ENCODE data around the gene RELL1.

RELL1 gene

DNA sequence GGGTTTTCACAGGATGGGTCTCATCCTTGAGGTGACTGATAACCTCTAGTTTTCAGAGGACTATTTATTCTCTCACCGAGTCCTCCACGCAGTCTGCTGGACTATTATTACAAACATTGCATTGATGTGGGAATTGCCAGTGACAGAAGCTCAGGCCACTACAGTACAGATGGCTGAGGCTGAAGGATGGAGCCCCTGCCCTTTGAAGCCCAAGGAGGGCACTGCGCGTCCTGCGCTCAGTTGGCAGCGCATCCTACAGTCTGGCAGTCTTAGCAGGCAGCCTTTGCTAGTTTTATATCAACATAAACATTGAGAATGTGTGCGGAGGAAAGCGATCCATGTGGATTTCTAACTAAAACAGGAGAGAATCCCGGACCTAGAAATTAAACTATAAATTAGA, 1.5 kb upstream of the RELL1 start:
- Histone ChIP-seq H2BK120ac (ENCODE audit: low read depth, low read length) (no peak overlapping the region), H3K14ac (ENCODE audit: low read length in 2 of 2) (no peak overlapping the region), H3K4me1 (ENCODE audit: control insufficient read depth, insufficient read depth, low read depth, low read length) (peaks cover 1% of the 10 kb centered on the region), H3K9ac (ENCODE audit: low read length) (peak overlapping the region; percentile 82), H3K27me3 (ENCODE audit: control insufficient read depth in 1 of 2, insufficient read depth in 1 of 2, low read length in 2 of 2) (no peaks in the 10 kb centered on the region), H2BK15ac (ENCODE audit: low read depth, poor library complexity, severe bottlenecking) (no peak overlapping the region), H2AK5ac (ENCODE audit: low read length, severe bottlenecking) (no peak overlapping the region), H3K9me3 (ENCODE audit: control insufficient read depth, low read length) (no peaks in the 10 kb centered on the region), H2AFZ (ENCODE audit: low read depth, low read length) (no peak overlapping the region), H3K4me3 (ENCODE audit: insufficient read depth in 1 of 2, low read depth in 1 of 2, low read length in 2 of 2) (no peak overlapping the region), H3K4me2 (ENCODE audit: low read length, poor library complexity, severe bottlenecking) (no peak overlapping the region), H4K8ac (ENCODE audit: low read length) (no peak overlapping the region), H3K18ac (ENCODE audit: low read depth in 1 of 2, low read length in 2 of 2) (no peak overlapping the region), H2BK12ac (ENCODE audit: low read length in 2 of 2) (no peak overlapping the region), H4K91ac (ENCODE audit: low read length) (no peak overlapping the region), H3K4ac (ENCODE audit: low read depth in 1 of 2, low read length in 2 of 2) (no peak overlapping the region), H3K36me3 (ENCODE audit: control insufficient read depth in 1 of 2, insufficient read depth in 2 of 2, low read depth in 1 of 2, low read length in 2 of 2) (no peaks in the 10 kb centered on the region), H3K23ac (ENCODE audit: low read length in 2 of 2) (no peak overlapping the region), H3K79me1 (replicated peaks; ENCODE audit: low read length, poor library complexity, severe bottlenecking) (peaks cover 14% of the 10 kb centered on the region), H3K27ac (ENCODE audit: low read length, poor library complexity, severe bottlenecking) (no peak overlapping the region), H2BK5ac (ENCODE audit: low read depth, low read length, poor library complexity, severe bottlenecking) (no peak overlapping the region)
- DNase-seq, result no peak
- 99% methylated on average over 9 of the region's 9 CpGs for WGBS

DNA sequence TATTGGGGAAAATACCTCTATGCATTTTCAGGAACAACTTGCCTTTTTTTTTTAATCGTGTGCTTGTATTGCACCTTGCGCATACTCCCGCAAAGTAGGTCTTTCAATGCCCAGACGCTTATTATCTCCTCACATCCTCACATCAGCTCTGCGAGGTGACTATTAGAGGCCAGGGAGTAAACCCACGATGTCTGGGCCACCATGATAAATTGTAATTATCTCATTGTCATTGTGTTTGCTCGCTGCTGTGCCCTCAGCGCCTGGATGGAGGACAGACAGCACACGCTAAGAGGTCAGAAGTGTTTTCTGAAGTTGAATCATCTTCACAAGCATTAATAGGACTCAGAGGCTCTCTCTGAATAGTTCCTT, 1.0 kb upstream of the RELL1 start:
- H4K8ac ChIP-seq (ENCODE audit: low read length), result no peak overlapping the region
- no peak overlapping the region for H3K27ac ChIP-seq (ENCODE audit: low read length, poor library complexity, severe bottlenecking)
- H2AFZ ChIP-seq (ENCODE audit: low read depth, low read length), result no peak overlapping the region
- H2BK15ac ChIP-seq (ENCODE audit: low read depth, poor library complexity, severe bottlenecking), result no peak overlapping the region
- no peak overlapping the region for H3K23ac ChIP-seq (ENCODE audit: low read length in 2 of 2)
- no peak overlapping the region for H2AK5ac ChIP-seq (ENCODE audit: low read length, severe bottlenecking)
- no peak overlapping the region for H3K14ac ChIP-seq (ENCODE audit: low read length in 2 of 2)
- no peak overlapping the region for H2BK120ac ChIP-seq (ENCODE audit: low read depth, low read length)
- no peak overlapping the region for H2BK5ac ChIP-seq (ENCODE audit: low read depth, low read length, poor library complexity, severe bottlenecking)
- WGBS, result 68% methylated on average over 9 of the region's 9 CpGs
- H4K91ac ChIP-seq (ENCODE audit: low read length), result no peak overlapping the region
- no peak overlapping the region for H2BK12ac ChIP-seq (ENCODE audit: low read length in 2 of 2)
- H3K9me3 ChIP-seq (ENCODE audit: control insufficient read depth, low read length), result no peaks in the 10 kb centered on the region
- no peaks in the 10 kb centered on the region for H3K27me3 ChIP-seq (ENCODE audit: control insufficient read depth in 1 of 2, insufficient read depth in 1 of 2, low read length in 2 of 2)
- H3K9ac ChIP-seq (ENCODE audit: low read length), result peak overlapping the region; percentile 82
- peaks cover 1% of the 10 kb centered on the region for H3K4me1 ChIP-seq (ENCODE audit: control insufficient read depth, insufficient read depth, low read depth, low read length)
- H3K4me3 ChIP-seq (ENCODE audit: insufficient read depth in 1 of 2, low read depth in 1 of 2, low read length in 2 of 2), result peak overlapping the region in 1 of 2 experiments; percentile 88
- DNase-seq, result no peak
- peak overlapping the region; percentile 67 for H3K4me2 ChIP-seq (ENCODE audit: low read length, poor library complexity, severe bottlenecking)
- peaks cover 14% of the 10 kb centered on the region for H3K79me1 ChIP-seq (replicated peaks; ENCODE audit: low read length, poor library complexity, severe bottlenecking)
- no peak overlapping the region for H3K4ac ChIP-seq (ENCODE audit: low read depth in 1 of 2, low read length in 2 of 2)
- H3K36me3 ChIP-seq (ENCODE audit: control insufficient read depth in 1 of 2, insufficient read depth in 2 of 2, low read depth in 1 of 2, low read length in 2 of 2), result no peaks in the 10 kb centered on the region
- H3K18ac ChIP-seq (ENCODE audit: low read depth in 1 of 2, low read length in 2 of 2), result no peak overlapping the region

DNA sequence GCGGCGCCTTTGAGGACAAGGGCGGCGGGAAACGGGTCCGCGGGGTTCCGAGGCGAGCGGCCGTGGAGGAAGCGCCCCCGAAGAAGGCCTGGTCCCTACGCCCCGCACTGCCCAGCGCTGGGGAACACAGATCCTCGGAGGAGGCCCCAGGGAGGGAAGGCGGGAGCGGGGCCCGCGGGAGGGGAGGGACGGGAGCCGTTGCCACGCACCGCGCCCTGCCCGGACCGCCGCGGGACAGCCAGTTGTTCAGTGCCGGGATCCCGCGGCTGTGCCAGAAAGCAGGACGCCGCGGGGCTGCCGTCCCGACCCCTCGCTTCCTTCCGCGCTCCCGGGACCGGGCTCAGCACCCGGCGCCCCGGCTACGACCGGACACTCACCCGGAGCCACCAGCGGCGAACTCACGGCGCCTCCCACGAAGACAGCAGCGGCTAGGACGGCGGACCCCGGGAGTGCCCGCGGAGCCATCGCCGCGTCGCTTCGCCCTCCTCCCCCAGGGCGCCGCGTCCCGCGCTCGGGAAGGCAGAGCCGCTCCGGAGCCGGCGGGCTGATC, 278 bp downstream of the RELL1 start:
- Histone ChIP-seq H2AFZ (ENCODE audit: low read depth, low read length) (peak overlapping the region; percentile 60), H3K4me2 (ENCODE audit: low read length, poor library complexity, severe bottlenecking) (peak overlapping the region; percentile 69), H3K14ac (ENCODE audit: low read length in 2 of 2) (peak overlapping the region in 1 of 2 experiments; percentile 4), H3K4me1 (ENCODE audit: control insufficient read depth, insufficient read depth, low read depth, low read length) (peaks cover 1% of the 10 kb centered on the region), H2BK12ac (ENCODE audit: low read length in 2 of 2) (peak overlapping the region in 1 of 2 experiments; percentile 59), H3K18ac (ENCODE audit: low read depth in 1 of 2, low read length in 2 of 2) (peak overlapping the region; percentile 87 to 90), H3K36me3 (ENCODE audit: control insufficient read depth in 1 of 2, insufficient read depth in 2 of 2, low read depth in 1 of 2, low read length in 2 of 2) (no peaks in the 10 kb centered on the region), H2BK5ac (ENCODE audit: low read depth, low read length, poor library complexity, severe bottlenecking) (no peak overlapping the region), H2AK5ac (ENCODE audit: low read length, severe bottlenecking) (no peak overlapping the region), H3K27me3 (ENCODE audit: control insufficient read depth in 1 of 2, insufficient read depth in 1 of 2, low read length in 2 of 2) (no peaks in the 10 kb centered on the region), H3K9ac (ENCODE audit: low read length) (peak overlapping the region; percentile 94), H3K4me3 (ENCODE audit: insufficient read depth in 1 of 2, low read depth in 1 of 2, low read length in 2 of 2) (peak overlapping the region; percentile 88 to 94), H3K27ac (ENCODE audit: low read length, poor library complexity, severe bottlenecking) (peak overlapping the region; percentile 19), H3K4ac (ENCODE audit: low read depth in 1 of 2, low read length in 2 of 2) (peak overlapping the region in 1 of 2 experiments; percentile 29), H3K79me1 (replicated peaks; ENCODE audit: low read length, poor library complexity, severe bottlenecking) (peaks cover 14% of the 10 kb centered on the region), H3K9me3 (ENCODE audit: control insufficient read depth, low read length) (no peaks in the 10 kb centered on the region), H3K23ac (ENCODE audit: low read length in 2 of 2) (peak overlapping the region in 1 of 2 experiments; percentile 72), H2BK120ac (ENCODE audit: low read depth, low read length) (peak overlapping the region; percentile 82), H4K91ac (ENCODE audit: low read length) (peak overlapping the region; percentile 66), H4K8ac (ENCODE audit: low read length) (peak overlapping the region; percentile 62), H2BK15ac (ENCODE audit: low read depth, poor library complexity, severe bottlenecking) (peak overlapping the region; percentile 98)
- under 1% methylated on average over 57 of the region's 75 CpGs for WGBS
- peak; percentile 69 for DNase-seq

DNA sequence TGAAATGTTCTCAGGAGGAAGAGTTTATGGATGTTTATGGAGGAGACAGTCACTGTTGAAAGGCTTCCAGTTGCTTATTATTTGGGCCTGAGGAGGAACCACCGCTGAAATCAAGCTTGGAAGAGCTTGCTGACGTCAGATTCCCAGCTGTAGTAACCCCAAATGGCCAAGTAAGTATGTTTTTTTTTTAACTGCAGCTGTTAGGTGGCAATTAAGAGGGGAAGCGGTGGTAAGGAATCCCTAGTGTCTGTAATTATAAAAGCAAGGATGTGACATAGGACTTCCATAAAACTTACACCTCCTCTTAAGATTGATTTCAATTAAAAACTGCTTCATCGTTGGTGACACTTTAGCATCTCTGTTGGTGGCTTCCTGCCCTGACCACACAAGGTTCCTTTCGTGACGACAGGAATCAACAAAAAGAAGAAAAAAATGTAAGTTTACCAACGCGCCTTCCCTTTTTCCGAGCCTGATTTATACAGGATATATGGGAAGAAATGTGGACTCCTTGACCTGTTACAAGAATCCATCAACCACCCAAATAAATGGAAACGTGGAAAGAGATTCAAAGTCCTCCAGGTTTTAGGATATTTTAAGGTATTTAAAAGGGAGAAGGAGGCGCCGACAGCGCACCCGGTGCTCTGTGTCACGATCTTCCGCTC, 884 bp downstream of the RELL1 start:
- H2BK5ac ChIP-seq (ENCODE audit: low read depth, low read length, poor library complexity, severe bottlenecking), result no peak overlapping the region
- WGBS, result 2% methylated on average over 12 of the region's 16 CpGs
- H3K4ac ChIP-seq (ENCODE audit: low read depth in 1 of 2, low read length in 2 of 2), result no peak overlapping the region

More for the DNA sequence above, 884 bp downstream of the RELL1 start:
- Histone ChIP-seq H3K9me3 (ENCODE audit: control insufficient read depth, low read length) (no peaks in the 10 kb centered on the region), H3K9ac (ENCODE audit: low read length) (peak overlapping the region; percentile 94), H3K36me3 (ENCODE audit: control insufficient read depth in 1 of 2, insufficient read depth in 2 of 2, low read depth in 1 of 2, low read length in 2 of 2) (no peaks in the 10 kb centered on the region), H3K4me1 (ENCODE audit: control insufficient read depth, insufficient read depth, low read depth, low read length) (peaks cover 1% of the 10 kb centered on the region), H2AK5ac (ENCODE audit: low read length, severe bottlenecking) (no peak overlapping the region), H2BK15ac (ENCODE audit: low read depth, poor library complexity, severe bottlenecking) (no peak overlapping the region), H3K27me3 (ENCODE audit: control insufficient read depth in 1 of 2, insufficient read depth in 1 of 2, low read length in 2 of 2) (no peaks in the 10 kb centered on the region), H3K79me1 (replicated peaks; ENCODE audit: low read length, poor library complexity, severe bottlenecking) (peaks cover 14% of the 10 kb centered on the region), H3K14ac (ENCODE audit: low read length in 2 of 2) (no peak overlapping the region), H2BK12ac (ENCODE audit: low read length in 2 of 2) (no peak overlapping the region), H4K8ac (ENCODE audit: low read length) (no peak overlapping the region), H3K4me2 (ENCODE audit: low read length, poor library complexity, severe bottlenecking) (peak overlapping the region; percentile 69), H3K27ac (ENCODE audit: low read length, poor library complexity, severe bottlenecking) (peak overlapping the region; percentile 19), H3K4me3 (ENCODE audit: insufficient read depth in 1 of 2, low read depth in 1 of 2, low read length in 2 of 2) (peak overlapping the region; percentile 88 to 94), H2BK120ac (ENCODE audit: low read depth, low read length) (peak overlapping the region; percentile 82), H4K91ac (ENCODE audit: low read length) (no peak overlapping the region), H3K23ac (ENCODE audit: low read length in 2 of 2) (no peak overlapping the region), H2AFZ (ENCODE audit: low read depth, low read length) (peak overlapping the region; percentile 60), H3K18ac (ENCODE audit: low read depth in 1 of 2, low read length in 2 of 2) (peak overlapping the region in 1 of 2 experiments; percentile 87)
- DNase-seq, result peak; percentile 84
